Measurements from ENCODE around the gene CA9. TPM values are rescaled to one million over a fixed set of nuclear protein-coding genes. Genes with fewer than 3 reads are reported as not detected.

CA9 gene
- total and polyA plus RNA-seq, 2 experiments from 2014 or later: 0.27 to 2.1 TPM

GRCh38 chr9:35653611-35654010, 20.1 kb upstream of the CA9 start:
- H3K9me2 ChIP-seq (replicated peaks; ENCODE audit: insufficient read depth): no peaks in the 10 kb centered on the region
- H3K4me3 ChIP-seq: no peak overlapping the region
- no peak for TF ChIP-seq EZH2phosphoT487 (IDR thresholded peaks at IDR 0.05; ENCODE audit: low read depth, severe bottlenecking, unreplicated experiment)
- no peak for TF ChIP-seq CTCF (IDR thresholded peaks at IDR 0.05; ENCODE audit: poor library complexity)
- no peak for TF ChIP-seq EZH2 (IDR thresholded peaks at IDR 0.05; ENCODE audit: borderline replicate concordance)
- H3K9me3 ChIP-seq (ENCODE audit: low read depth): no peaks in the 10 kb centered on the region
- H4K20me1 ChIP-seq (ENCODE audit: insufficient read depth, poor library complexity, severe bottlenecking): no peaks in the 10 kb centered on the region
- no peak overlapping the region for H3K4me2 ChIP-seq
- WGBS (ENCODE audit: low lambda C conversion rate, missing lambda C conversion rate): 95% methylated on average over 2 of the region's 2 CpGs
- H3K4me1 ChIP-seq (ENCODE audit: insufficient read depth): peaks cover 5% of the 10 kb centered on the region
- H3K27me3 ChIP-seq: no peaks in the 10 kb centered on the region
- H3K36me3 ChIP-seq (replicated peaks; ENCODE audit: insufficient read depth, low read depth): no peaks in the 10 kb centered on the region
- H3K79me2 ChIP-seq: no peaks in the 10 kb centered on the region
- no peak overlapping the region for H3K27ac ChIP-seq
- H2AFZ ChIP-seq: no peak overlapping the region
- DNase-seq (ENCODE audit: low spot score): no peak

GRCh38 chr9:35656348-35656747, 17.4 kb upstream of the CA9 start:
- WGBS (ENCODE audit: low lambda C conversion rate, missing lambda C conversion rate): 88% methylated on average over 17 of the region's 17 CpGs
- no peaks in the 10 kb centered on the region for H3K9me3 ChIP-seq (ENCODE audit: low read depth)
- peak overlapping the region; percentile 98 for H3K27ac ChIP-seq
- no peaks in the 10 kb centered on the region for H4K20me1 ChIP-seq (ENCODE audit: insufficient read depth, poor library complexity, severe bottlenecking)
- H3K4me1 ChIP-seq (ENCODE audit: insufficient read depth): peaks cover 11% of the 10 kb centered on the region
- no peak for DNase-seq (ENCODE audit: low spot score)
- no peaks in the 10 kb centered on the region for H3K36me3 ChIP-seq (replicated peaks; ENCODE audit: insufficient read depth, low read depth)
- H2AFZ ChIP-seq: no peak overlapping the region
- TF ChIP-seq EZH2 (IDR thresholded peaks at IDR 0.05; ENCODE audit: borderline replicate concordance) (no peak), CTCF (IDR thresholded peaks at IDR 0.05; ENCODE audit: poor library complexity) (no peak), EZH2phosphoT487 (IDR thresholded peaks at IDR 0.05; ENCODE audit: low read depth, severe bottlenecking, unreplicated experiment) (no peak)
- H3K4me2 ChIP-seq: no peak overlapping the region
- H3K79me2 ChIP-seq: peaks cover 11% of the 10 kb centered on the region
- no peaks in the 10 kb centered on the region for H3K27me3 ChIP-seq
- no peaks in the 10 kb centered on the region for H3K9me2 ChIP-seq (replicated peaks; ENCODE audit: insufficient read depth)
- H3K4me3 ChIP-seq: no peak overlapping the region

- no peaks in the 10 kb centered on the region for H3K36me3 ChIP-seq (replicated peaks; ENCODE audit: insufficient read depth, low read depth)
- peak overlapping the region; percentile 70 for H3K4me2 ChIP-seq
- peak; percentile 59 for DNase-seq (ENCODE audit: low spot score)
- H3K9me3 ChIP-seq (ENCODE audit: low read depth): no peaks in the 10 kb centered on the region
- H3K27me3 ChIP-seq: no peaks in the 10 kb centered on the region
- peaks cover 11% of the 10 kb centered on the region for H3K79me2 ChIP-seq
- H3K9me2 ChIP-seq (replicated peaks; ENCODE audit: insufficient read depth): no peaks in the 10 kb centered on the region
- H2AFZ ChIP-seq: peak overlapping the region; percentile 11
- 34% methylated on average over 25 of the region's 25 CpGs for WGBS (ENCODE audit: low lambda C conversion rate, missing lambda C conversion rate)
- no peaks in the 10 kb centered on the region for H4K20me1 ChIP-seq (ENCODE audit: insufficient read depth, poor library complexity, severe bottlenecking)
- H3K4me3 ChIP-seq: no peak overlapping the region
- TF ChIP-seq EZH2phosphoT487 (IDR thresholded peaks at IDR 0.05; ENCODE audit: low read depth, severe bottlenecking, unreplicated experiment): no peak
- TF ChIP-seq EZH2 (IDR thresholded peaks at IDR 0.05; ENCODE audit: borderline replicate concordance): no peak
- no peak for TF ChIP-seq CTCF (IDR thresholded peaks at IDR 0.05; ENCODE audit: poor library complexity)
- H3K4me1 ChIP-seq (ENCODE audit: insufficient read depth): peaks cover 10% of the 10 kb centered on the region
- peak overlapping the region; percentile 98 for H3K27ac ChIP-seq
These were observed 16.7 kb upstream of the CA9 start for GRCh38 chr9:35656831-35657545.
